Nasal cavity respiratory epithelium epithelial cell of viscerocranial mucosa (primary cell): ENCODE measurements around the gene SEL1L. TPM values are rescaled to one million over a fixed set of nuclear protein-coding genes. Genes with fewer than 3 reads are reported as not detected.

Experiments used
- total RNA-seq: library from RNA; depleted of rRNA; stranded (reverse); fragments of >200 nt; gene quantifications from 2 replicates; pipeline ENCODE4 v1.2.3, GENCODE V29; 2014

The SEL1L gene
- total RNA-seq = 125 and 194 TPM in 2 replicates

GRCh38 chr14:81533536-81534343 lies at the start of gene SEL1L:
TSS of gene SEL1L (minus strand) at chr14:81533853. CDS start at chr14:81533744, 109 bp downstream.

Other genes with a start within 250 kb of the SEL1L start
- 96.0 and 456 TPM in 2 replicates for gene STON2, start 133.5 kb downstream of the SEL1L start, total RNA-seq